ENCODE results near the gene CCDC170.

DNA sequence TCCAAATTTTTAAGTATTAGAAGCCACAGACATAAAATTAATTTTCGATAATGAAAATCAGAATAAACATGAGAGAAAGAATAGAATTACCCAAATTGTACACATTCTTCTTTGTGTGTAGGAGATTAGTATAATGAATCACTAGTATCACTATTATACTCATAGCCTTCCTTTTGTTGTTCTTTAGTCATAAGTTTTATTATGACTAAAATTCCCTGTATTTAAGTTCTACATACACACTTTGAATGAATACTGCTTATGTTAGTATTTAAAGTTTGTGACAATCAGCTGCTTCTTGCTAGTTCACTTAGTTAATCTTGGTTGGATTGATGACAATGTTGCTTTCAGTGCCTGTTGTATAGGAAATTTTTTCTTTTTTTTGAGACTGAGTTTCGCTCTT is 72.7 kb downstream of the CCDC170 start:
- TF ChIP-seq, protein P1, sequence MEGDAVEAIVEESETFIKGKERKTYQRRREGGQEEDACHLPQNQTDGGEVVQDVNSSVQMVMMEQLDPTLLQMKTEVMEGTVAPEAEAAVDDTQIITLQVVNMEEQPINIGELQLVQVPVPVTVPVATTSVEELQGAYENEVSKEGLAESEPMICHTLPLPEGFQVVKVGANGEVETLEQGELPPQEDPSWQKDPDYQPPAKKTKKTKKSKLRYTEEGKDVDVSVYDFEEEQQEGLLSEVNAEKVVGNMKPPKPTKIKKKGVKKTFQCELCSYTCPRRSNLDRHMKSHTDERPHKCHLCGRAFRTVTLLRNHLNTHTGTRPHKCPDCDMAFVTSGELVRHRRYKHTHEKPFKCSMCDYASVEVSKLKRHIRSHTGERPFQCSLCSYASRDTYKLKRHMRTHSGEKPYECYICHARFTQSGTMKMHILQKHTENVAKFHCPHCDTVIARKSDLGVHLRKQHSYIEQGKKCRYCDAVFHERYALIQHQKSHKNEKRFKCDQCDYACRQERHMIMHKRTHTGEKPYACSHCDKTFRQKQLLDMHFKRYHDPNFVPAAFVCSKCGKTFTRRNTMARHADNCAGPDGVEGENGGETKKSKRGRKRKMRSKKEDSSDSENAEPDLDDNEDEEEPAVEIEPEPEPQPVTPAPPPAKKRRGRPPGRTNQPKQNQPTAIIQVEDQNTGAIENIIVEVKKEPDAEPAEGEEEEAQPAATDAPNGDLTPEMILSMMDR (conservative IDR thresholded peaks at IDR 0.05; ENCODE audit: low read length), result no peak
- no peak for TF ChIP-seq EZH2phosphoT487 (IDR thresholded peaks at IDR 0.05; ENCODE audit: borderline replicate concordance)

Measured in Loucy (cell line).